Stimulated activated CD4-positive, alpha-beta T cell treated with anti-CD3 and anti-CD28 coated beads, Interleukin-2, amount 100 ng/mL, for 24 hours (primary cell): Measurements from ENCODE around the gene RSF1.
"Not testable (repeated sequence)": the region's sequence is repeated elsewhere in the genome, so short reads cannot be mapped to it uniquely, and the experiment has no call there.

Experiments
- DNase-seq, 2 donors: peaks; one replicate each; pipeline ENCODE4 v3.0.0-alpha.2; 2020

The RSF1 gene

GRCh38 chr11:77820565-77821348 lies at the start of gene RSF1, which contains the start of gene AAMDC:
TSS of gene RSF1 (minus strand) at chr11:77820722. CDS start at chr11:77820714, 8 bp downstream.
TSS of gene AAMDC (plus strand) at chr11:77821144. CDS start at chr11:77842497, 21,353 bp downstream.
- peak; percentile 98 to 99 for DNase-seq

GRCh38 chr11:77868744-77869143 lies 48.2 kb upstream of the RSF1 start:
- DNase-seq: no peak

- DNase-seq: no peak
Measured at GRCh38 chr11:77866336-77866735, 45.8 kb upstream of the RSF1 start.

- DNase-seq: no peak
Measured at GRCh38 chr11:77865805-77866204, 45.3 kb upstream of the RSF1 start.

- not testable (repeated sequence) for DNase-seq
Measured at GRCh38 chr11:77861444-77861843, 40.9 kb upstream of the RSF1 start.

- not testable (repeated sequence) for DNase-seq
Measured at GRCh38 chr11:77857906-77858457, 37.5 kb upstream of the RSF1 start.

GRCh38 chr11:77854838-77855237 lies 34.3 kb upstream of the RSF1 start:
- no peak for DNase-seq

- no peak for DNase-seq
Measured at GRCh38 chr11:77851503-77851902, 31.0 kb upstream of the RSF1 start.

- DNase-seq: not testable (repeated sequence)
Measured at GRCh38 chr11:77843700-77844099, 23.2 kb upstream of the RSF1 start.

- no peak for DNase-seq
Measured at GRCh38 chr11:77842441-77843121, 22.1 kb upstream of the RSF1 start.

- DNase-seq: no peak
Measured at GRCh38 chr11:77833302-77833701, 12.8 kb upstream of the RSF1 start.

- no peak for DNase-seq
Measured at GRCh38 chr11:77828926-77829325, 8.4 kb upstream of the RSF1 start.

- DNase-seq: no peak
Measured at GRCh38 chr11:77823775-77824174, 3.3 kb upstream of the RSF1 start.

GRCh38 chr11:77822126-77822525 lies 1.6 kb upstream of the RSF1 start:
- not testable (repeated sequence) for DNase-seq

- peak; percentile 14 to 24 for DNase-seq
Measured at GRCh38 chr11:77821349-77821851, 878 bp upstream of the RSF1 start.

GRCh38 chr11:77819921-77820564 lies 479 bp downstream of the RSF1 start:
- peak; percentile 40 to 43 for DNase-seq

- peak; percentile 84 to 86 for DNase-seq
Measured at GRCh38 chr11:77819411-77819920, 1.1 kb downstream of the RSF1 start.

GRCh38 chr11:77815459-77815858 lies 5.1 kb downstream of the RSF1 start:
- no peak for DNase-seq

- DNase-seq: no peak
Measured at GRCh38 chr11:77814848-77815247, 5.7 kb downstream of the RSF1 start.

GRCh38 chr11:77813256-77813655 lies 7.3 kb downstream of the RSF1 start:
- no peak for DNase-seq

GRCh38 chr11:77806993-77807392 lies 13.5 kb downstream of the RSF1 start:
- DNase-seq: no peak

GRCh38 chr11:77806415-77806814 lies 14.1 kb downstream of the RSF1 start:
- DNase-seq: no peak

GRCh38 chr11:77801477-77801876 lies 19.0 kb downstream of the RSF1 start:
- no peak for DNase-seq
